HG03558 (cell line): ENCODE data around the gene LAMC1.

Experiments used
- ATAC-seq: cut with Tn5 transposase; IDR thresholded peaks from one replicate; pipeline ENCODE4 v1.9.1; 2021; ENCODE audit warnings: moderate number of reproducible peaks; ENCODE audit not compliant: unreplicated experiment; ENCODE audit errors: extremely low read depth

Gene LAMC1

DNA sequence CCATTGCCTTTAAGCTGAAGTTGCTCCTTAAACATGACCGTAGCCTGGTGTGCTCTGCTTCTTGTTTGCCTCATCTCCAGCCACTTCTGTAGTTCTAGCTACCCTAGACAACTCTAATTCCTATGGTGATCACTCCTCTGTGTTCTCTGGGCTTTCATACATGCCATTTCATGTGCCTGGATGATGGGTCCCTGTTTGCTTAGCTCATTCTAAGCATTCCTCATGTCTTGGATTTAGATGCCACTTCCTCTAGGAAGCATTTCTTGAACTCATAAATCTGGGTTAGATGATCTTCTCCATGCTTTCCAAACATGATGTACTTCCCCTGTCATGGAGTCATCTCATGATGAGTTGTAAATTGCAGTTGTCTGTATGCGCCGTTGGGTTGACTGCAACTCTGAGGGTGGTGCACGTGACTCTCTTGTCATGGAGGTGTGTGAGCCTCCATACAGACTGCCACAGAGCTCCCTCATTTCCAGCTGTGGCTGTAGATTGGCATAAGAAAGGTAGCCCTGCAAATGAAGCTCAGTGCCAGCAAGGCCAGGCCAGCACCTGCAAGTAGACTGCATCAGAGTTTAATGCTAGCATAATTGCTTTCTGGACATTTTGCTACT, 77.2 kb downstream of the LAMC1 start:
- ATAC-seq = no peak

DNA sequence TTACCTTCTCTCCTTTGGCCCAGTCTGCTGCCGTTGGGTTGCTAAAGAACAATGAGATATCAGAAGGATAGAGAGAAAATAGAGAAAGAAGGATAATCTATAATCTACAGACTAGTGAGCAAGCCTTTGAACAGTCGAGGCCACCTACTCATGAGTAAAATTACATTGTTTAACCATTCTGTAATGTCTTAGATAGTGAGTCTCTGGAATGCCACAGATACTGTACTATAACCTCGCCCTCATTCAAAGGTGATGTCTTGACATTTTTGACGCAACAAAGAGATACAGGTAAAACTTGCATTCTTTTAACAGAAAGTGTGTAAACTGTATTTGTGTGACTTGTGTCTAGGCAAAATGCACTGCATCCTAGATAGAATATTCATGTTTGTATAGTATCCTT, 77.9 kb downstream of the LAMC1 start:
- ATAC-seq = no peak

DNA sequence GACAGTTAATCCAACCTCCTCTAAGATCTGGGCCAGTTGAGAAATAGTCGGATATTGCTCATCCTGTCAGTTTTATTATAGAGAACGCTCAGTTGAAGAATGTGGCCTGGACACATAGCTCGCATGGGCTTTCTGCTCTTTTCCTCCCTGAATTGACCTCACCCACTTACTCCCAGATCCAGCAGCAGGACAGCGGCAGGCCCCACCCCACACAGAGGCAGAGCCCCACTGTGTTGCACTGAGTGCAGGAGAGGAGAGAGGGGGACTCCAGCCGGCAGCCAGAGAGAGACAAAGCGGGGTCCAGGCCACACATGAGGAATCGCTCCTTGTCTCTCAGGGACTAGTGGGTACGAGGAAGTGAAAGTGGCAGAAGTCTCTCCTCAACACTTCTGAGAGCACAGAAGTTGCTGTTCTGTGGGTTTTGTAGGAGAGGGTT, 78.6 kb downstream of the LAMC1 start:
- ATAC-seq = no peak

DNA sequence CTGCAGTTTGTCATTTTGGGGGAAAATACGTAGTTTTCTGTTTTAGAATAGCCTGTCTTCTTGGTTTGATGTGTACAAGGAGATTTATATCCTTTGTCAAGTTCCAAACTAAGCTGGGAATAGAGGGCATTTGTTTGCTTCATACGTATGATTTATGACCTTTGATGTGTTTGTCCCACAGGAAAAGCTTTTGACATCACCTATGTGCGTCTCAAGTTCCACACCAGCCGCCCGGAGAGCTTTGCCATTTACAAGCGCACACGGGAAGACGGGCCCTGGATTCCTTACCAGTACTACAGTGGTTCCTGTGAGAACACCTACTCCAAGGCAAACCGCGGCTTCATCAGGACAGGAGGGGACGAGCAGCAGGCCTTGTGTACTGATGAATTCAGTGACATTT, 79.9 kb downstream of the LAMC1 start:
- no peak for ATAC-seq

GRCh38 chr1:183103577-183103976, 80.4 kb downstream of the LAMC1 start:
- no peak for ATAC-seq

DNA sequence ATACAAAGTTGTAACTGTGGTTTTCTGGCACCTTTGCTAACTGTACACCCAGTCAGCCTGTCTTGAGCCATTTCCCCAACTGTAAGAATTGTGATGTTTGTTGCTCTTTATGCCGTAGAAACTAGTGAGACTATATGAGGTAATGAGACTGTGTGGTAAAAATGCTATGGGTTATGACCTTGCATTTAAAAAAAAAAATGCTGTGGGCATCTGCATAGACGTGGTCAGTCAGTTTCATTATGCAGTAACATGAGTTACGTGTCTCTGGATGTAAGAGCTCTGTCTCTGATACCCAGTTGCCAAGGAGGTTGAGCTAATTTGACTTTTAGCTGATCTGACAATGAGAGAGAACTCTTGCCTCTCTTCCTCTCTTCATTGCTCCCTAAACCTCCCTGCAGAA, 82.2 kb downstream of the LAMC1 start:
- no peak for ATAC-seq

- ATAC-seq = no peak
Measured at GRCh38 chr1:183106166-183106565, 82.9 kb downstream of the LAMC1 start.

GRCh38 chr1:183106746-183107145, 83.5 kb downstream of the LAMC1 start:
- ATAC-seq = no peak

DNA sequence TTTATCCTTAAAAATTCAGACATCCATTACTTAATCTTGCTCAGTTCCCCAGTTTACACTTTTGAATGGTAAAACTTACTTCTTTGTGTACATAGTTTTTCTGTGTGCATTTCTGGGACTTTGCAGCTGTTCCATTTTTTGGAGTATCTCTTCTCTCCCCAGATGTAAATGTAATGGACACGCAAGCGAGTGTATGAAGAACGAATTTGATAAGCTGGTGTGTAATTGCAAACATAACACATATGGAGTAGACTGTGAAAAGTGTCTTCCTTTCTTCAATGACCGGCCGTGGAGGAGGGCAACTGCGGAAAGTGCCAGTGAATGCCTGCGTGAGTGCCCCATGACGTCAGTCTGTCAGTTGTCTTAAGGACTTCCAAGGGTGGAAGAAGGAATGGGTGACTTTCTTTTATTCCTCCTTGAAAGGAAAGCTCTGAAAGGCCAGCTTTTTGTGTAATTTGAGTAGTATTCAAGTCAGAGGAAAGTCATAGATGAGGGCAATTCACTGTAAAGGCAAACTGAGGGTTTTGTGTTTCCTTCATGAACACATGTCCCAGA, 87.2 kb downstream of the LAMC1 start:
- ATAC-seq = no peak

GRCh38 chr1:183114441-183114840, 91.2 kb downstream of the LAMC1 start:
- no peak for ATAC-seq

DNA sequence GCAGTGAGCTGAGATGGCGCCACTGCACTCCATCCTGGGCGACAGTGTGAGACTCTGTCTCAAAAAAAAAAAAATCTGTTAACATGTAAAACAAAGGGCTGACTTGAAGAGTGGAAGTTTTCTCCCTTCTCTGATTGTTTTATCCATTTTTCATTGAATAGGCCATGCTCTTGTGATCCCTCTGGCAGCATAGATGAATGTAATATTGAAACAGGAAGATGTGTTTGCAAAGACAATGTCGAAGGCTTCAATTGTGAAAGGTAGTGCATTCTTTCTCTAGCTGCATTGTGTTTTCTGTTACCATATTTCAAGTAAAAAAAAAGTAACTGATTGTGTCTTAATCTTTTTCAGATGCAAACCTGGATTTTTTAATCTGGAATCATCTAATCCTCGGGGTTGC, 93.2 kb downstream of the LAMC1 start:
- ATAC-seq = no peak

GRCh38 chr1:183121609-183122008, 98.4 kb downstream of the LAMC1 start:
- ATAC-seq = no peak

GRCh38 chr1:183124259-183124658, 101.0 kb downstream of the LAMC1 start:
- ATAC-seq = no peak

GRCh38 chr1:183125279-183125999, 102.2 kb downstream of the LAMC1 start:
- ATAC-seq = no peak

DNA sequence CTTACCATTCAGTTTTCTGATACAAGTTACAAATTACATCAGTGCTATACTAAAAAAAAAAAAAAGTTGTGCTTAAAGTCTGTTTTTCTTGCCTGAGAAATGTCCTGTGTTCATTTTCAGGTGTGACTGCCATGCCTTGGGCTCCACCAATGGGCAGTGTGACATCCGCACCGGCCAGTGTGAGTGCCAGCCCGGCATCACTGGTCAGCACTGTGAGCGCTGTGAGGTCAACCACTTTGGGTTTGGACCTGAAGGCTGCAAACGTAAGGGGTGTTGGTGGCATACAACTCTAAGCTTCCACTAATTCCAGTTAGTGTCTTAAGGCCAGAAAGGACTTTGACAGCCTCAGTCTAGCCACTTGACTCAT, 102.8 kb downstream of the LAMC1 start:
- ATAC-seq = no peak

- no peak for ATAC-seq
Measured at GRCh38 chr1:183126528-183126927, 103.3 kb downstream of the LAMC1 start.

- ATAC-seq = no peak
Measured at GRCh38 chr1:183129921-183130690, 106.9 kb downstream of the LAMC1 start.

DNA sequence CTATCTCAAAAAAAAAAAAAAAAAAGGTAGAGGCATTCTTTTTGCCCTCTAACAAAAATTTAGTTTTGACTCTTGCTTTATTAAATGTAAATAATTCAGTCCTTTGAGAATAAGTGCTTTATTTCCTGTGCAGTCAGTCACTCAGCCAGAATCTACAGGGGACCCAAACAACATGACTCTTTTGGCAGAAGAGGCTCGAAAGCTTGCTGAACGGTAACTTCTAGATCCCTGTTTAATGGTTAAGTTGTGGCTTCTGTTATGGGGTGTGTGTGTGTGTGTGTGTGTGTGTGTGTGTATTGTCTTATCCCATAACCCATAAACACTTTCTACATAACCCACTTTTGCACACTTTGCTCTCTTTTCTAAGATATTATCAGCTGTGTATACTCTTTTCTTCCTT, 107.9 kb downstream of the LAMC1 start:
- ATAC-seq = no peak

DNA sequence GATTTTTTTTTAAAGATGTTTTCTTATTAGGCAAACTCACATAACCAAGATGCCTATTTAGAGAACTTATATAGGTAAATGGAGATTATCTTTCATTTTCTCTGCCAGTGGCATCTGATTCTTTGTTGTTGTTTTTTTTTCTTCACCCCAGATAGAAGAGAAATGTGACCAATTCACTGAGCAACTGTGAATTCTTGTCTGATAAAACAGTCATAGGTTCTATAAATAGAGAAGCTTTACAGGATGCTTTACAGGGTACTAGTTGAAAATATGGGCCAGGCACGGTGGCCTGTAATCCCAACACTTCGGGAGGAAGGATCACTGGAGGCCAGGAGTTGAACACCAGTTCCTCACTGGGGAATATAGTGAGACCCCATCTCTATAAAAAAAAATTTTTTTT, 112.1 kb downstream of the LAMC1 start:
- ATAC-seq = no peak

DNA sequence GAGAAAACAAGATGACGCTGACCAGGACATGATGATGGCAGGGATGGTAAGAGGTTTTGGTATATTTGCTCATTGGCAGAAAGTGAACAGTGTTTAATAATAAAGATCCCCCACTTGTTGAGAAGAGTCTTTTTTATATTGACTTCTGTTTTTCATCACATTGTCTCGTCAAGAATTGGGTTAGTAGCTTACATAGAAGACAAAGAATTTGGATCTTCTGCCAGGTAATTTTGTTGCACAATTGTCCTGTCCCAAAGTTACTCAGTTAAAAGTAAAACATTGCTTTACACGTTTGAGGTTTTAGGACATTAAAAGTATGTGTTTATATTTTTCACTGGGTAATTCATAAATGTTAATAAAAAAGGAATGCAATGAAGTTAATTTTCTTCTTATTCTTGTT, 114.6 kb downstream of the LAMC1 start:
- ATAC-seq = no peak

- ATAC-seq = no peak
Measured at GRCh38 chr1:183138301-183138700, 115.1 kb downstream of the LAMC1 start.
